ENCODE results near the gene C19orf81. TPM values are rescaled to one million over a fixed set of nuclear protein-coding genes. Genes with fewer than 3 reads are reported as not detected.

Gene C19orf81
- total and polyA plus RNA-seq, 9 of the 15 experiments (the other 6 are each of a cell fraction or from before 2014, with no cell fraction given) = 2.5 to 42.9 (median 33.0) TPM; not detected in 4

- TF ChIP-seq JUNB (CRISPR knock-in tag; conservative IDR thresholded peaks at IDR 0.05) (peak; percentile 75; the same call in 1 of the 2 replicates), DACH1 (IDR thresholded peaks at IDR 0.05; ENCODE audit: partially characterized antibody) (no peak), XRCC5 (IDR thresholded peaks at IDR 0.05; ENCODE audit: low read depth, low read length) (peak; percentile 57; the same call in 1 of the 2 replicates), THAP12 (CRISPR knock-in tag; IDR thresholded peaks at IDR 0.05) (peak; percentile 72; the same call in 1 of the 2 replicates), SP2 (IDR thresholded peaks at IDR 0.05; ENCODE audit: extremely low read depth, low read depth, low read length, poor library complexity, severe bottlenecking) (no peak), ETS2 (tag; IDR thresholded peaks at IDR 0.05; ENCODE audit: borderline replicate concordance, poor library complexity, severe bottlenecking) (no peak), NFIX (CRISPR knock-in tag; IDR thresholded peaks at IDR 0.05; ENCODE audit: low read depth) (no peak), MCM7 (IDR thresholded peaks at IDR 0.05) (no peak), SAFB (IDR thresholded peaks at IDR 0.05; ENCODE audit: borderline replicate concordance, low read depth, low read length) (no peak), ZBTB17 (CRISPR knock-in tag; IDR thresholded peaks at IDR 0.05) (no peak), PYGO2 (tag; IDR thresholded peaks at IDR 0.05) (no peak), DMBX1 (CRISPR knock-in tag; IDR thresholded peaks at IDR 0.05; ENCODE audit: borderline replicate concordance) (no peak), RBM25 (IDR thresholded peaks at IDR 0.05; ENCODE audit: low read depth, low read length, severe bottlenecking) (peak; percentile 87), ZNF146 (CRISPR knock-in tag; IDR thresholded peaks at IDR 0.05; ENCODE audit: unreplicated experiment) (no peak), CHD1 (IDR thresholded peaks at IDR 0.05; ENCODE audit: low read length) (no peak)
- TF ChIP-seq, protein P1, sequence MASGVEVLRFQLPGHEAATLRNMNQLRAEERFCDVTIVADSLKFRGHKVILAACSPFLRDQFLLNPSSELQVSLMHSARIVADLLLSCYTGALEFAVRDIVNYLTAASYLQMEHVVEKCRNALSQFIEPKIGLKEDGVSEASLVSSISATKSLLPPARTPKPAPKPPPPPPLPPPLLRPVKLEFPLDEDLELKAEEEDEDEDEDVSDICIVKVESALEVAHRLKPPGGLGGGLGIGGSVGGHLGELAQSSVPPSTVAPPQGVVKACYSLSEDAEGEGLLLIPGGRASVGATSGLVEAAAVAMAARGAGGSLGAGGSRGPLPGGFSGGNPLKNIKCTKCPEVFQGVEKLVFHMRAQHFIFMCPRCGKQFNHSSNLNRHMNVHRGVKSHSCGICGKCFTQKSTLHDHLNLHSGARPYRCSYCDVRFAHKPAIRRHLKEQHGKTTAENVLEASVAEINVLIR (CRISPR knock-in tag; IDR thresholded peaks at IDR 0.05) = peak; percentile 88
- TF ChIP-seq, protein P2, sequence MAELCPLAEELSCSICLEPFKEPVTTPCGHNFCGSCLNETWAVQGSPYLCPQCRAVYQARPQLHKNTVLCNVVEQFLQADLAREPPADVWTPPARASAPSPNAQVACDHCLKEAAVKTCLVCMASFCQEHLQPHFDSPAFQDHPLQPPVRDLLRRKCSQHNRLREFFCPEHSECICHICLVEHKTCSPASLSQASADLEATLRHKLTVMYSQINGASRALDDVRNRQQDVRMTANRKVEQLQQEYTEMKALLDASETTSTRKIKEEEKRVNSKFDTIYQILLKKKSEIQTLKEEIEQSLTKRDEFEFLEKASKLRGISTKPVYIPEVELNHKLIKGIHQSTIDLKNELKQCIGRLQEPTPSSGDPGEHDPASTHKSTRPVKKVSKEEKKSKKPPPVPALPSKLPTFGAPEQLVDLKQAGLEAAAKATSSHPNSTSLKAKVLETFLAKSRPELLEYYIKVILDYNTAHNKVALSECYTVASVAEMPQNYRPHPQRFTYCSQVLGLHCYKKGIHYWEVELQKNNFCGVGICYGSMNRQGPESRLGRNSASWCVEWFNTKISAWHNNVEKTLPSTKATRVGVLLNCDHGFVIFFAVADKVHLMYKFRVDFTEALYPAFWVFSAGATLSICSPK (IDR thresholded peaks at IDR 0.05; ENCODE audit: borderline replicate concordance) = no peak
These were observed 41.1 kb upstream of the C19orf81 start (continued) for GRCh38 chr19:50607874-50608785.

Data from K562 (cell line).